HepG2 (cell line): Measurements from ENCODE around the gene CEMP1. TPM values are rescaled to one million over a fixed set of nuclear protein-coding genes. Genes with fewer than 3 reads are reported as not detected.

Experiments used
- ARID2 ChIP-seq: sonication (generic); formaldehyde crosslinking; IDR thresholded peaks from 2 replicates; pipeline ENCODE4 v1.8.1; 2022; ENCODE audit warnings: mild to moderate bottlenecking, missing genetic modification reagents, borderline replicate concordance
- ARNTL ChIP-seq: sonication (generic); formaldehyde crosslinking; IDR thresholded peaks from 2 replicates; pipeline ENCODE4 v1.4.0; 2020; ENCODE audit warnings: mild to moderate bottlenecking, missing genetic modification reagents
- BCL6 ChIP-seq: IDR thresholded peaks from 2 replicates; pipeline ENCODE4 v1.6.1; 2016; ENCODE audit warnings: missing genetic modification reagents, missing compliant biosample characterization
- FOXJ3 ChIP-seq: sonication (generic); formaldehyde crosslinking; IDR thresholded peaks from 2 replicates; pipeline ENCODE4 v1.4.0; 2020; ENCODE audit warnings: missing genetic modification reagents, mild to moderate bottlenecking, borderline replicate concordance
- GFI1 ChIP-seq: sonication (generic); formaldehyde crosslinking; IDR thresholded peaks from 2 replicates; pipeline ENCODE4 v1.5.0; 2020; ENCODE audit warnings: missing genetic modification reagents, mild to moderate bottlenecking, borderline replicate concordance
- PHF5A ChIP-seq: IDR thresholded peaks from one replicate; pipeline ENCODE4 v1.6.1; 2018; ENCODE audit warnings: low read depth, missing genetic modification reagents; ENCODE audit not compliant: unreplicated experiment
- RFXAP ChIP-seq: sonication (generic); formaldehyde crosslinking; IDR thresholded peaks from 2 replicates; pipeline ENCODE4 v1.4.0; 2020; ENCODE audit warnings: missing genetic modification reagents, borderline replicate concordance
- SMC3 ChIP-seq: IDR thresholded peaks from 2 replicates; pipeline ENCODE4 v1.6.1; 2011; ENCODE audit warnings: low read length, improper control_type of control experiment
- TEAD3 ChIP-seq: optimal IDR thresholded peaks from 2 replicates; pipeline ENCODE3; 2016; ENCODE audit warnings: borderline replicate concordance
- ZBTB21 ChIP-seq: sonication (generic); formaldehyde crosslinking; IDR thresholded peaks from 2 replicates; pipeline ENCODE4 v1.4.0; 2020; ENCODE audit warnings: missing genetic modification reagents
- ZIK1 ChIP-seq: sonication (generic); formaldehyde crosslinking; IDR thresholded peaks from 2 replicates; pipeline ENCODE4 v1.5.0; 2020; ENCODE audit warnings: mild to moderate bottlenecking, low read depth, missing genetic modification reagents, borderline replicate concordance
- ZNF264 ChIP-seq: sonication (generic); formaldehyde crosslinking; IDR thresholded peaks from 2 replicates; pipeline ENCODE4 v1.4.0; 2020; ENCODE audit warnings: missing genetic modification reagents
- ZNF33B ChIP-seq: sonication (generic); formaldehyde crosslinking; IDR thresholded peaks from 2 replicates; pipeline ENCODE4 v1.5.1; 2020; ENCODE audit warnings: mild to moderate bottlenecking, missing genetic modification reagents
- ZNF572 ChIP-seq: sonication (generic); formaldehyde crosslinking; IDR thresholded peaks from 2 replicates; pipeline ENCODE4 v1.5.1; 2020; ENCODE audit warnings: mild to moderate bottlenecking, missing genetic modification reagents
- ZZZ3 ChIP-seq: sonication (generic); formaldehyde crosslinking; IDR thresholded peaks from 2 replicates; pipeline ENCODE4 v1.4.0; 2020; ENCODE audit warnings: missing genetic modification reagents, mild to moderate bottlenecking, borderline replicate concordance
- polyA plus RNA-seq, 8 experiments: library from polyadenylated mRNA; depleted of rRNA in 3 of 8; stranded (reverse) in 7 of 8; unstranded in 1 of 8; fragments of >200 nt; fragmentation: Illumina TruSeq in 4 of 8; extraction: Trizol in 4 of 8; gene quantifications; 2 replicates each; pipeline versions ENCODE4 v1.2.1 to v1.2.3, GENCODE V29; 2011 to 2016; ENCODE audit warnings: low read depth in 4 of 8, missing spikeins in 1 of 8, mixed read lengths in 1 of 8; ENCODE audit not compliant: insufficient read depth in 1 of 8
- total RNA-seq, 5 experiments: library from RNA; depleted of rRNA; stranded (reverse); fragments of >200 nt; fragmentation: Illumina TruSeq; extraction: Trizol; gene quantifications; 2 replicates each; pipeline ENCODE4 v1.2.3, GENCODE V29; 2016; ENCODE audit warnings: low read depth in 1 of 5
- TF ChIP-seq, protein P1 (sequence below): fragments of 450-650 bp; IDR thresholded peaks from 2 replicates; pipeline ENCODE4 v1.6.1; 2016
- TF ChIP-seq, protein P2 (sequence below): IDR thresholded peaks from 2 replicates; pipeline ENCODE4 v1.6.1; 2016; ENCODE audit warnings: missing compliant biosample characterization, missing genetic modification reagents, borderline replicate concordance
- TF ChIP-seq, protein P3 (sequence below): sonication (generic); formaldehyde crosslinking; IDR thresholded peaks from 2 replicates; pipeline ENCODE4 v1.4.0; 2020; ENCODE audit warnings: mild to moderate bottlenecking, missing genetic modification reagents
- TF ChIP-seq, protein P4 (sequence below): sonication (generic); formaldehyde crosslinking; IDR thresholded peaks from 2 replicates; pipeline ENCODE4 v1.5.0; 2020; ENCODE audit warnings: mild to moderate bottlenecking, missing genetic modification reagents, borderline replicate concordance

The CEMP1 gene
- total and polyA plus RNA-seq, 2 of the 13 experiments (the other 11 are each of a cell fraction or from before 2014, with no cell fraction given), result not detected

DNA sequence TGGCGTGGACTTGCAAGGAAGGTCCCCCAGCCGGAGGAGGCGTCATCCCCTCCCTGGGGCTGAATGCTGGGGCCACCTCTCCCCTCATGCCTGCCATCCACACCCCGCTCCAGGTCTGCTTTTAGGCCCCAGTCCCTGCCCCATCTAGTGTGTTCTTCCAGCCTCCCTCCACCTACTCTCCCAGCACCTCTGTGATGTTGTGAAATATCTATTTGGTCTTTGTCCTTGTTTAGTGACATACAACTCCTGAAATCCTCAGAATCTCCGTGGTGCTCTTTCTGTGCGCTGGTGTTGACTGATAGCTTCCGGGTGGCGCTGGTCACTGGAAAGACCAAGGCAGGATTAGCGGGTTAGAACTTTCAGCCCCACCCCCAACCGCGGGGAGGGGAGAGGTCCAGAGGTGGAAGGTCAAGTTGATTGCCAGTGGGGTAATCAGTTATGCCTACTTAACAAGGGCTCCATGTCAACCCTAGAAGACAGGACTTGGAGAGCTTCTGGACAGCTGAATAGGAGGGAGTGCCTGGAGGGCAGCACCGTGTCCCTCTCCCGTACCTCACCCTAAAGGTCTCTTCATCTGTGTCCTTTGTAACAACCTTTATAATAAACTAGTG is 46.2 kb downstream of the CEMP1 start (continued):
- TF ChIP-seq, protein P1, sequence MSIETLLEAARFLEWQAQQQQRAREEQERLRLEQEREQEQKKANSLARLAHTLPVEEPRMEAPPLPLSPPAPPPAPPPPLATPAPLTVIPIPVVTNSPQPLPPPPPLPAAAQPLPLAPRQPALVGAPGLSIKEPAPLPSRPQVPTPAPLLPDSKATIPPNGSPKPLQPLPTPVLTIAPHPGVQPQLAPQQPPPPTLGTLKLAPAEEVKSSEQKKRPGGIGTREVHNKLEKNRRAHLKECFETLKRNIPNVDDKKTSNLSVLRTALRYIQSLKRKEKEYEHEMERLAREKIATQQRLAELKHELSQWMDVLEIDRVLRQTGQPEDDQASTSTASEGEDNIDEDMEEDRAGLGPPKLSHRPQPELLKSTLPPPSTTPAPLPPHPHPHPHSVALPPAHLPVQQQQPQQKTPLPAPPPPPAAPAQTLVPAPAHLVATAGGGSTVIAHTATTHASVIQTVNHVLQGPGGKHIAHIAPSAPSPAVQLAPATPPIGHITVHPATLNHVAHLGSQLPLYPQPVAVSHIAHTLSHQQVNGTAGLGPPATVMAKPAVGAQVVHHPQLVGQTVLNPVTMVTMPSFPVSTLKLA, result peak; percentile 44; the same call in 1 of the 2 replicates
- TF ChIP-seq SMC3 (peak; percentile 27), FOXJ3 (CRISPR knock-in tag) (peak; percentile 51; the same call in 1 of the 2 replicates), BCL6 (CRISPR knock-in tag) (peak; percentile 94), ZZZ3 (CRISPR knock-in tag) (no peak), PHF5A (CRISPR knock-in tag) (peak; percentile 44), ARNTL (CRISPR knock-in tag) (peak; percentile 66; the same call in 1 of the 2 replicates), ZNF33B (CRISPR knock-in tag) (0 out of 2 replicates have a peak, but pooled peaks have one; percentile 29), ZIK1 (CRISPR knock-in tag) (peak; percentile 51; the same call in 1 of the 2 replicates), ZNF572 (CRISPR knock-in tag) (peak; percentile 74; the same call in 1 of the 2 replicates), TEAD3 (peak; percentile 72), RFXAP (peak; percentile 70; the same call in 1 of the 2 replicates), ZBTB21 (CRISPR knock-in tag) (no peak), ARID2 (CRISPR knock-in tag) (peak; percentile 36; the same call in 1 of the 2 replicates), ZNF264 (CRISPR knock-in tag) (peak; percentile 91; the same call in 1 of the 2 replicates), GFI1 (CRISPR knock-in tag) (peak; percentile 59; the same call in 1 of the 2 replicates)
- TF ChIP-seq, protein P2, sequence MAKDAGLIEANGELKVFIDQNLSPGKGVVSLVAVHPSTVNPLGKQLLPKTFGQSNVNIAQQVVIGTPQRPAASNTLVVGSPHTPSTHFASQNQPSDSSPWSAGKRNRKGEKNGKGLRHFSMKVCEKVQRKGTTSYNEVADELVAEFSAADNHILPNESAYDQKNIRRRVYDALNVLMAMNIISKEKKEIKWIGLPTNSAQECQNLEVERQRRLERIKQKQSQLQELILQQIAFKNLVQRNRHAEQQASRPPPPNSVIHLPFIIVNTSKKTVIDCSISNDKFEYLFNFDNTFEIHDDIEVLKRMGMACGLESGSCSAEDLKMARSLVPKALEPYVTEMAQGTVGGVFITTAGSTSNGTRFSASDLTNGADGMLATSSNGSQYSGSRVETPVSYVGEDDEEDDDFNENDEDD (CRISPR knock-in tag), result peak; percentile 23; the same call in 1 of the 2 replicates
- TF ChIP-seq, protein P3, sequence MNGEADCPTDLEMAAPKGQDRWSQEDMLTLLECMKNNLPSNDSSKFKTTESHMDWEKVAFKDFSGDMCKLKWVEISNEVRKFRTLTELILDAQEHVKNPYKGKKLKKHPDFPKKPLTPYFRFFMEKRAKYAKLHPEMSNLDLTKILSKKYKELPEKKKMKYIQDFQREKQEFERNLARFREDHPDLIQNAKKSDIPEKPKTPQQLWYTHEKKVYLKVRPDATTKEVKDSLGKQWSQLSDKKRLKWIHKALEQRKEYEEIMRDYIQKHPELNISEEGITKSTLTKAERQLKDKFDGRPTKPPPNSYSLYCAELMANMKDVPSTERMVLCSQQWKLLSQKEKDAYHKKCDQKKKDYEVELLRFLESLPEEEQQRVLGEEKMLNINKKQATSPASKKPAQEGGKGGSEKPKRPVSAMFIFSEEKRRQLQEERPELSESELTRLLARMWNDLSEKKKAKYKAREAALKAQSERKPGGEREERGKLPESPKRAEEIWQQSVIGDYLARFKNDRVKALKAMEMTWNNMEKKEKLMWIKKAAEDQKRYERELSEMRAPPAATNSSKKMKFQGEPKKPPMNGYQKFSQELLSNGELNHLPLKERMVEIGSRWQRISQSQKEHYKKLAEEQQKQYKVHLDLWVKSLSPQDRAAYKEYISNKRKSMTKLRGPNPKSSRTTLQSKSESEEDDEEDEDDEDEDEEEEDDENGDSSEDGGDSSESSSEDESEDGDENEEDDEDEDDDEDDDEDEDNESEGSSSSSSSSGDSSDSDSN (CRISPR knock-in tag), result peak; percentile 62; the same call in 1 of the 2 replicates
- TF ChIP-seq, protein P4, sequence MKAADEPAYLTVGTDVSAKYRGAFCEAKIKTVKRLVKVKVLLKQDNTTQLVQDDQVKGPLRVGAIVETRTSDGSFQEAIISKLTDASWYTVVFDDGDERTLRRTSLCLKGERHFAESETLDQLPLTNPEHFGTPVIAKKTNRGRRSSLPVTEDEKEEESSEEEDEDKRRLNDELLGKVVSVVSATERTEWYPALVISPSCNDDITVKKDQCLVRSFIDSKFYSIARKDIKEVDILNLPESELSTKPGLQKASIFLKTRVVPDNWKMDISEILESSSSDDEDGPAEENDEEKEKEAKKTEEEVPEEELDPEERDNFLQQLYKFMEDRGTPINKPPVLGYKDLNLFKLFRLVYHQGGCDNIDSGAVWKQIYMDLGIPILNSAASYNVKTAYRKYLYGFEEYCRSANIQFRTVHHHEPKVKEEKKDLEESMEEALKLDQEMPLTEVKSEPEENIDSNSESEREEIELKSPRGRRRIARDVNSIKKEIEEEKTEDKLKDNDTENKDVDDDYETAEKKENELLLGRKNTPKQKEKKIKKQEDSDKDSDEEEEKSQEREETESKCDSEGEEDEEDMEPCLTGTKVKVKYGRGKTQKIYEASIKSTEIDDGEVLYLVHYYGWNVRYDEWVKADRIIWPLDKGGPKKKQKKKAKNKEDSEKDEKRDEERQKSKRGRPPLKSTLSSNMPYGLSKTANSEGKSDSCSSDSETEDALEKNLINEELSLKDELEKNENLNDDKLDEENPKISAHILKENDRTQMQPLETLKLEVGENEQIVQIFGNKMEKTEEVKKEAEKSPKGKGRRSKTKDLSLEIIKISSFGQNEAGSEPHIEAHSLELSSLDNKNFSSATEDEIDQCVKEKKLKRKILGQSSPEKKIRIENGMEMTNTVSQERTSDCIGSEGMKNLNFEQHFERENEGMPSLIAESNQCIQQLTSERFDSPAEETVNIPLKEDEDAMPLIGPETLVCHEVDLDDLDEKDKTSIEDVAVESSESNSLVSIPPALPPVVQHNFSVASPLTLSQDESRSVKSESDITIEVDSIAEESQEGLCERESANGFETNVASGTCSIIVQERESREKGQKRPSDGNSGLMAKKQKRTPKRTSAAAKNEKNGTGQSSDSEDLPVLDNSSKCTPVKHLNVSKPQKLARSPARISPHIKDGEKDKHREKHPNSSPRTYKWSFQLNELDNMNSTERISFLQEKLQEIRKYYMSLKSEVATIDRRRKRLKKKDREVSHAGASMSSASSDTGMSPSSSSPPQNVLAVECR, result peak; percentile 80; the same call in 1 of the 2 replicates
